HepG2 (cell line): ENCODE results near the gene COA3. TPM values are rescaled to one million over a fixed set of nuclear protein-coding genes. Genes with fewer than 3 reads are reported as not detected.

Experiments
- ATF1 ChIP-seq: IDR thresholded peaks from 2 replicates; pipeline ENCODE4 v1.6.1; 2016; ENCODE audit warnings: mild to moderate bottlenecking, control low read depth
- ETV5 ChIP-seq: IDR thresholded peaks from 2 replicates; pipeline ENCODE4 v1.6.1; 2018; ENCODE audit warnings: missing biosample characterization, missing genetic modification reagents, inconsistent platforms, borderline replicate concordance
- HMGXB3 ChIP-seq: sonication (generic); formaldehyde crosslinking; IDR thresholded peaks from 2 replicates; pipeline ENCODE4 v1.4.0; 2020; ENCODE audit warnings: missing genetic modification reagents, borderline replicate concordance
- KIAA2018 ChIP-seq: sonication (generic); formaldehyde crosslinking; IDR thresholded peaks from 2 replicates; pipeline ENCODE4 v1.5.0; 2020; ENCODE audit warnings: mild to moderate bottlenecking, missing genetic modification reagents, borderline replicate concordance
- MLLT10 ChIP-seq: sonication (generic); formaldehyde crosslinking; IDR thresholded peaks from 2 replicates; pipeline ENCODE4 v1.4.0; 2020; ENCODE audit warnings: missing genetic modification reagents
- SMYD3 ChIP-seq: sonication (generic); formaldehyde crosslinking; IDR thresholded peaks from 2 replicates; pipeline ENCODE4 v1.8.1; 2023; ENCODE audit warnings: mild to moderate bottlenecking, missing genetic modification reagents
- TP53 ChIP-seq: sonication (generic); formaldehyde crosslinking; conservative IDR thresholded peaks from 2 replicates; pipeline ENCODE4 v1.4.0; 2020; ENCODE audit warnings: missing genetic modification reagents
- ZBTB46 ChIP-seq: sonication (generic); formaldehyde crosslinking; IDR thresholded peaks from 2 replicates; pipeline ENCODE4 v1.4.0; 2020; ENCODE audit warnings: mild to moderate bottlenecking, missing genetic modification reagents, borderline replicate concordance
- ZNF235 ChIP-seq: sonication (generic); formaldehyde crosslinking; IDR thresholded peaks from 2 replicates; pipeline ENCODE4 v1.8.1; 2023; ENCODE audit warnings: mild to moderate bottlenecking, missing genetic modification reagents, borderline replicate concordance
- ZNF704 ChIP-seq: sonication (generic); formaldehyde crosslinking; IDR thresholded peaks from 2 replicates; pipeline ENCODE4 v1.8.1; 2023; ENCODE audit warnings: mild to moderate bottlenecking, inconsistent platforms, moderate library complexity, missing genetic modification reagents, borderline replicate concordance
- ZNF891 ChIP-seq: sonication (generic); formaldehyde crosslinking; IDR thresholded peaks from 2 replicates; pipeline ENCODE4 v1.5.0; 2020; ENCODE audit warnings: mild to moderate bottlenecking, missing genetic modification reagents
- polyA plus RNA-seq, 8 experiments: library from polyadenylated mRNA; depleted of rRNA in 3 of 8; stranded (reverse) in 7 of 8; unstranded in 1 of 8; fragments of >200 nt; fragmentation: Illumina TruSeq in 4 of 8; extraction: Trizol in 4 of 8; gene quantifications; 2 replicates each; pipeline versions ENCODE4 v1.2.1 to v1.2.3, GENCODE V29; 2011 to 2016; ENCODE audit warnings: low read depth in 4 of 8, missing spikeins in 1 of 8, mixed read lengths in 1 of 8; ENCODE audit not compliant: insufficient read depth in 1 of 8
- total RNA-seq, 5 experiments: library from RNA; depleted of rRNA; stranded (reverse); fragments of >200 nt; fragmentation: Illumina TruSeq; extraction: Trizol; gene quantifications; 2 replicates each; pipeline ENCODE4 v1.2.3, GENCODE V29; 2016; ENCODE audit warnings: low read depth in 1 of 5

COA3 gene
- total and polyA plus RNA-seq, 2 of the 13 experiments (the other 11 are each of a cell fraction or from before 2014, with no cell fraction given), result 133 to 202 TPM

- TF ChIP-seq ETV5 (CRISPR knock-in tag) (peak; percentile 80), ZBTB46 (CRISPR knock-in tag) (peak; percentile 83; the same call in 1 of the 2 replicates), ZNF235 (CRISPR knock-in tag) (peak; percentile 98; the same call in 1 of the 2 replicates), MLLT10 (CRISPR knock-in tag) (no peak), SMYD3 (CRISPR knock-in tag) (peak; percentile 86; the same call in 1 of the 2 replicates), TP53 (peak; percentile 90), KIAA2018 (CRISPR knock-in tag) (no peak), ATF1 (CRISPR knock-in tag) (peak; percentile 99), HMGXB3 (peak; percentile 91; the same call in 1 of the 2 replicates), ZNF891 (CRISPR knock-in tag) (peak; percentile 89), ZNF704 (peak; percentile 99)
Measured at GRCh38 chr17:42832934-42833766, 34.6 kb upstream of the COA3 start, which contains the start of gene PSME3 (continued).
